Cerebellar cortex (tissue), 1 donor: ENCODE results near the gene SORCS3.
A peak's percentile ranks its signal among the peaks of the same experiment; 100 is the strongest.

ENCODE experiments used
- DNase-seq: peaks from one replicate; pipeline ENCODE4 v3.0.0-alpha.2; 2015; ENCODE audit warnings: low spot score

SORCS3 gene

GRCh38 chr10:104850023-104850422 is 208.9 kb downstream of the SORCS3 start:
- no peak for DNase-seq

GRCh38 chr10:104867966-104868598 is 227.0 kb downstream of the SORCS3 start:
- no peak for DNase-seq

GRCh38 chr10:104872691-104873090 is 231.6 kb downstream of the SORCS3 start:
- DNase-seq, result no peak

GRCh38 chr10:104873161-104873560 is 232.1 kb downstream of the SORCS3 start:
- no peak for DNase-seq

GRCh38 chr10:104875561-104875960 is 234.5 kb downstream of the SORCS3 start:
- no peak for DNase-seq

- DNase-seq, result no peak
These were observed 239.7 kb downstream of the SORCS3 start for GRCh38 chr10:104880624-104881398.

GRCh38 chr10:104881740-104882139 is 240.7 kb downstream of the SORCS3 start:
- no peak for DNase-seq

- no peak for DNase-seq
These were observed 252.0 kb downstream of the SORCS3 start for GRCh38 chr10:104892879-104893617.

- DNase-seq, result no peak
These were observed 252.6 kb downstream of the SORCS3 start for GRCh38 chr10:104893701-104894100.

- peak; percentile 55 for DNase-seq
These were observed 253.6 kb downstream of the SORCS3 start for GRCh38 chr10:104894681-104895080.

GRCh38 chr10:104895541-104895940 is 254.5 kb downstream of the SORCS3 start:
- DNase-seq, result peak; percentile 78

GRCh38 chr10:104895981-104896380 is 254.9 kb downstream of the SORCS3 start:
- DNase-seq, result peak; percentile 75

GRCh38 chr10:104897696-104898095 is 256.6 kb downstream of the SORCS3 start:
- DNase-seq, result no peak

- no peak for DNase-seq
These were observed 258.7 kb downstream of the SORCS3 start for GRCh38 chr10:104899779-104900178.

- DNase-seq, result no peak
These were observed 262.3 kb downstream of the SORCS3 start for GRCh38 chr10:104903433-104903832.

GRCh38 chr10:104904753-104905323 is 263.7 kb downstream of the SORCS3 start:
- DNase-seq, result no peak

- no peak for DNase-seq
These were observed 265.0 kb downstream of the SORCS3 start for GRCh38 chr10:104906112-104906511.

GRCh38 chr10:104907521-104907920 is 266.4 kb downstream of the SORCS3 start:
- no peak for DNase-seq

GRCh38 chr10:104908581-104908980 is 267.5 kb downstream of the SORCS3 start:
- no peak for DNase-seq

GRCh38 chr10:104910712-104911111 is 269.6 kb downstream of the SORCS3 start:
- no peak for DNase-seq

GRCh38 chr10:104913390-104913789 is 272.3 kb downstream of the SORCS3 start:
- DNase-seq, result no peak

- no peak for DNase-seq
These were observed 279.4 kb downstream of the SORCS3 start for GRCh38 chr10:104920476-104920875.

GRCh38 chr10:104921763-104922162 is 280.7 kb downstream of the SORCS3 start:
- no peak for DNase-seq
